Measurements from ENCODE around the gene CLCNKA. TPM values are rescaled to one million over a fixed set of nuclear protein-coding genes. Genes with fewer than 3 reads are reported as not detected.

The CLCNKA gene
- polyA plus RNA-seq, 6 donors from 2014 or later: not detected

DNA sequence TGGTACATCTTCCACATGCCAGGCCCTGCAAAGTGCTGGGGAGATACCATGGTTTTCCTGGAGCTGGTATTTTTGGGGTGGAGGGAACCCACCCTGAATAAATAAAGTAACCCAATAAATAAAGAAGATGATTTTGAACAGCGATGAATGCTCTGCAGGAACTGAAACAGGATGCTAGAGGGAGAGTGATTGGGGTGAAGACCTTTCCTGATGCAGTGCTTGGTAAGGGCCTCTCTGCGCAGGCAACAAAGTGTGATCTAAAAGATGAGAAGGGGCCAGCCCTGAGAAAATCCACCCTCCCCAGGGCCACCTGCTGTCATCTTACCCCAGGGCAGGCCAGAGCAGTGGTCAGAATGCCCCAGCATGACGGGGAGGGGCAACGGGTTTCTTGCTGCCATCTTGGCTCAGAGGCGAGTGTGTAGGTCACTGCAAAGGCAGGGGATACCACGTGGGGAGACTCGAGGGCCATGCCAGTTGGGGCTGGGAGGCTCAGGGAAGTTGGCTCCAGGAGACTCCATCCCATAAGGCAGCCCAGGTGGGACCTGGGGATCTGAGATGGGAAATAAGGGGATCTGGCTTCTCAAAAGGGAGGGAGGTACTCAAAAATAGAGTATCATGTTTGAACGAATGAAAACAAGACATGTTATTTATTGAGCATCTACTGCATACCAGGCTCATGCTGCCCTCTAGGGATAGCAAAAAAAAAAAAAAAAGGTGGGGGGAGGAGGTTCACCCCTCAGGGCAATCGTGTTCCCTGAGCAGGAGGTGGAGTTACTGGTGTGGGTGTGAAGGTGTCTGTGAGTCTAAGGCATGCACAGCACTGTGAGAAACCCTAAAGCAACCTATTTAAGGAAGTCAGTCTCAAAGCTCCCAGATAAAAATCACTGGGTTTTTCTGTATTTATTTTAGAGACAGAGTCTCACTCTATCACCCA, 15.0 kb upstream of the CLCNKA start:
- H3K27ac Mint-ChIP-seq: peak overlapping the region in 3 of 6 donors; percentile 1 to 23 (median 21)
- no peaks in the 10 kb centered on the region for H3K9me3 Mint-ChIP-seq
- H3K27me3 Mint-ChIP-seq: peaks cover 0 to 6% (median 3%) of the 10 kb centered on the region in 3 donors
- DNase-seq (no peak), ATAC-seq (ENCODE audit: low read depth in 2 of 2) (peak; percentile 35 to 51)
- peaks cover 18 to 28% (median 26%) of the 10 kb centered on the region in 3 donors for H3K4me1 Mint-ChIP-seq
- peak overlapping the region in 5 of 8 donors; percentile 3 to 56 (median 11) for H3K4me3 Mint-ChIP-seq
- no peaks in the 10 kb centered on the region for H3K36me3 Mint-ChIP-seq

GRCh38 chr1:16007671-16008341, 14.0 kb upstream of the CLCNKA start:
- Mint-ChIP-seq H3K36me3 (no peaks in the 10 kb centered on the region), H3K27ac (peak overlapping the region in 1 of 6 donors; percentile 79), H3K4me3 (peak overlapping the region in 1 of 8 donors; percentile 3), H3K4me1 (peaks cover 18 to 36% (median 32%) of the 10 kb centered on the region in 3 donors), H3K9me3 (no peaks in the 10 kb centered on the region), H3K27me3 (peaks cover 0 to 6% (median 3%) of the 10 kb centered on the region in 3 donors)
- DNase-seq: no peak
- ATAC-seq (ENCODE audit: low read depth in 2 of 2): no peak

GRCh38 chr1:16009030-16009460, 12.8 kb upstream of the CLCNKA start:
- Mint-ChIP-seq H3K4me3 (peak overlapping the region in 2 of 8 donors; percentile 15 to 49), H3K27ac (peak overlapping the region in 1 of 6 donors; percentile 76), H3K9me3 (no peaks in the 10 kb centered on the region), H3K36me3 (no peaks in the 10 kb centered on the region), H3K27me3 (peaks cover 0 to 6% (median 3%) of the 10 kb centered on the region in 3 donors), H3K4me1 (peaks cover 22 to 41% (median 41%) of the 10 kb centered on the region in 3 donors)
- peak; percentile 63 for DNase-seq
- ATAC-seq (ENCODE audit: low read depth in 2 of 2): peak; percentile 31 to 52

- Mint-ChIP-seq H3K9me3 (no peaks in the 10 kb centered on the region), H3K27me3 (peaks cover 0 to 6% (median 3%) of the 10 kb centered on the region in 3 donors), H3K36me3 (no peaks in the 10 kb centered on the region), H3K27ac (peak overlapping the region in 1 of 6 donors; percentile 76), H3K4me3 (no peak overlapping the region), H3K4me1 (peaks cover 28 to 45% (median 45%) of the 10 kb centered on the region in 3 donors)
- DNase-seq (no peak), ATAC-seq (ENCODE audit: low read depth in 2 of 2) (no peak)
Measured at GRCh38 chr1:16009678-16010077, 12.2 kb upstream of the CLCNKA start.

- Mint-ChIP-seq H3K4me3 (no peak overlapping the region), H3K36me3 (no peaks in the 10 kb centered on the region)
Measured at GRCh38 chr1:16010837-16011236, 11.0 kb upstream of the CLCNKA start.

GRCh38 chr1:16011936-16012589, 9.8 kb upstream of the CLCNKA start:
- Mint-ChIP-seq H3K4me1 (peaks cover 11 to 33% (median 28%) of the 10 kb centered on the region in 3 donors), H3K36me3 (no peaks in the 10 kb centered on the region), H3K27me3 (peaks cover 0 to 16% (median 0%) of the 10 kb centered on the region in 3 donors), H3K9me3 (no peaks in the 10 kb centered on the region), H3K4me3 (peak overlapping the region in 7 of 8 donors; percentile 15 to 80 (median 54)), H3K27ac (no peak overlapping the region)
- no peak for DNase-seq
- no peak for ATAC-seq (ENCODE audit: low read depth in 2 of 2)

More at GRCh38 chr1:16010837-16011236, 11.0 kb upstream of the CLCNKA start:
- ATAC-seq (ENCODE audit: low read depth in 2 of 2) (no peak), DNase-seq (no peak)
- no peaks in the 10 kb centered on the region for H3K9me3 Mint-ChIP-seq
- H3K4me1 Mint-ChIP-seq: peaks cover 23 to 45% (median 41%) of the 10 kb centered on the region in 3 donors
- peaks cover 0 to 15% (median 3%) of the 10 kb centered on the region in 3 donors for H3K27me3 Mint-ChIP-seq
- H3K27ac Mint-ChIP-seq: no peak overlapping the region

- H3K4me1 Mint-ChIP-seq: peaks cover 11 to 32% (median 26%) of the 10 kb centered on the region in 3 donors
- H3K27me3 Mint-ChIP-seq: peaks cover 0 to 16% (median 0%) of the 10 kb centered on the region in 3 donors
- H3K9me3 Mint-ChIP-seq: no peaks in the 10 kb centered on the region
- DNase-seq (no peak), ATAC-seq (ENCODE audit: low read depth in 2 of 2) (peak in 1 of 2 donors; percentile 32)
- peak overlapping the region; percentile 15 to 80 (median 50) for H3K4me3 Mint-ChIP-seq
- H3K27ac Mint-ChIP-seq: no peak overlapping the region
- H3K36me3 Mint-ChIP-seq: no peaks in the 10 kb centered on the region
Measured at GRCh38 chr1:16012590-16013219, 9.1 kb upstream of the CLCNKA start.

DNA sequence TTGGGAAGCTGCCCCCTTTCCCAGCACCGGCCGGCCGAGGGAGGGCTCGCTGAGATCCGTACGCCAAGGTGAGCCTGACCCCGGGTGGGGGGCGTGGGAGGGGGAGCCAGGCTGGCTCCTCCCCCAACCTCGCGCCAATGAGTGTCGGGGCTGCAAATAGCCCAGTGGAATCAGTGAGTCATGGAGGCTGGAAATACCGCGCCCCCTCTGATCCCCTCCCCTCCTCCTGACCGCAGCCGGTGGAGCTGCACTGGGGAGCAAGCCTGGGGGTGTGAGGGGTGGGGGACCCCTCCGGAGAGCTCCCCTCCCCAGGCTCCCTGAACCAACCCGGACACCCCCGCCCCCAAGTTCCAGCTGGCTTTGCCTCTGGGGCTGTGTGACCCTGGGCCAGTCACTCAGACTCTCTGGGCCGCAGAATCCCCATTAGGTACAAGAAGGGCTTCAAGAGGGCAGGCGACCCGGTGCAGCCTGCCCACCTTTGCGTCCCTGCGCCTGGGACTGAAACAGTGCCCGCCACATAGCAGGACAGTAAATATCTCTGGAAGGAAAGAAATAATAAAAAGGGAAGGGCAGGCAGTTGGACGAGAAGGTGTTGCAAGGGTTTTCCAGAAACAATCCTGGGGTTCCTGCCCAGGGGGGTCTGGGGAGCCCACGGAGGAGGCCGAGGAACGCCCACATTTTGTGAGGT, 8.5 kb upstream of the CLCNKA start:
- Mint-ChIP-seq H3K4me3 (peak overlapping the region; percentile 36 to 68 (median 56)), H3K27ac (no peak overlapping the region), H3K27me3 (peaks cover 0 to 16% (median 0%) of the 10 kb centered on the region in 3 donors), H3K4me1 (peaks cover 11 to 32% (median 26%) of the 10 kb centered on the region in 3 donors), H3K36me3 (no peaks in the 10 kb centered on the region), H3K9me3 (no peaks in the 10 kb centered on the region)
- ATAC-seq (ENCODE audit: low read depth in 2 of 2): peak; percentile 24 to 29
- DNase-seq: no peak

DNA sequence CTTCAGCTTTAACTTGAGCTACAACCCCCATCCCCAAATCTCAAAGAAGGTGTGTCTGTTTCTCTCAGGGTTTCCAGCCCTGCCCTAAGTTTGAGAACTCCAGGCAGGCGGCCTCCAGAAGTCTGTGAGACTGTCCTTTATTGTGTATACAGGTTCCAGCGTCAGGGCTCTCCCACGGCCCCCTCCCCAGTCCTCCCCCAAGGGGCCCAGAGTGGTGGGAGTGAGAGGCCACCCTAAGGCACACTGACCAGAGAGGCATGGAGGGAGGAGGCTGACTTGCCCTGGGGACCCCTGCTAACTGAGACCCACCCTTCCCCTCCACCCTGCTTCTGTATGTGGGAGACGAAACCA, 8.0 kb upstream of the CLCNKA start:
- Mint-ChIP-seq H3K4me1 (peaks cover 11 to 32% (median 26%) of the 10 kb centered on the region in 3 donors), H3K9me3 (no peaks in the 10 kb centered on the region), H3K27me3 (peaks cover 0 to 16% (median 0%) of the 10 kb centered on the region in 3 donors), H3K36me3 (no peaks in the 10 kb centered on the region), H3K27ac (peak overlapping the region in 3 of 6 donors; percentile 47 to 64 (median 63)), H3K4me3 (peak overlapping the region in 6 of 8 donors; percentile 36 to 68 (median 60))
- ATAC-seq (ENCODE audit: low read depth in 2 of 2) (no peak), DNase-seq (no peak)

DNA sequence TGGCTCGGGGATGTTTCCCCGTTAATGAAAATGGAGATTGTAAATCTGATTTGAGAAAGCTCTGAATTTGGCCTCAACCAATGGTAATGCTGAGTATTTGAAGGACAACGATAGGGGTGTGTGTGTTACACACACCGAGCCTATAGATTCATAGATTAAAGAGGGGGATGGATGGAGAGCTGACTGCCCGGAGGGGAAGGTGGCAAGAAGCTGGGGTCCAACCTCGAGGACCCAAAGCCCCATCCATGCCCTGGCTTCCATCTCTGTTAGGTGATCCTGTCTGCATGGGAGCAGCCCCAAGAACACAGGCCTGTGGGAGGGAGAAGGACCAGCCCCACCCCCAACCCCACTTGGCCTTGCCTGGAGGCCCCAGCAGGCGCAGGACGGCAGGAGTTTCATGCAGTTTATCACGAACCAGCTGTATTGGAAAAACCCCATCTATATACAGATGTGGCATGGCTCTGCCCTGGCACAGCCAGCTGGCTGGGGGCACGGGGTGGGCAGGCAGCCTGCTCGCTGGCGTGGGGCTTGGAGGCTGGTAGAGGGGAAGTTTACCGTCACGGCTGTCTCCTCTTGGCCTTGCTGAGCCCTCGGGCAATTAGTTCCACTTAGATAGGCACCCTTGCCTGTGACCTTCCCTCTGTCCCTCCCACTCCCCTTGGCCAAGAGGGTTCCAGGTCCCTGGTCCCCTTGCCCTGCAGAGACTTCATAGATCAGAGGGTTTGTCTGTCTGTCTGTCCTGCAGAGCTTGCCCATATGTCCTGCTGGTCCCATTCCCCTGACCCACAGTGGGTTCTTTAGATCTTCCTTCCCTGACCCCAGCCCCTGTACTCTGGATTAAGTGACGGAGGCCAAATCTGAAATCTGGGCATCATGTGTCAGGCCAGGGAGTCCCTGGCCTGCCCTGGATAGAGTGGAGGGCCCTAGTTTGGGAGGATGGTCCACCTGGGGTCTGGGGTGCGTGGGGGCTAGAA, 7.0 kb upstream of the CLCNKA start:
- DNase-seq (no peak), ATAC-seq (ENCODE audit: low read depth in 2 of 2) (peak; percentile 87 to 90)
- no peaks in the 10 kb centered on the region for H3K9me3 Mint-ChIP-seq
- H3K36me3 Mint-ChIP-seq: no peaks in the 10 kb centered on the region
- peaks cover 0 to 11% (median 0%) of the 10 kb centered on the region in 3 donors for H3K27me3 Mint-ChIP-seq
- peak overlapping the region in 3 of 6 donors; percentile 63 to 66 (median 64) for H3K27ac Mint-ChIP-seq
- peaks cover 11 to 32% (median 26%) of the 10 kb centered on the region in 3 donors for H3K4me1 Mint-ChIP-seq
- peak overlapping the region in 6 of 8 donors; percentile 29 to 77 (median 55) for H3K4me3 Mint-ChIP-seq

GRCh38 chr1:16015491-16015890, 6.3 kb upstream of the CLCNKA start:
- no peaks in the 10 kb centered on the region for H3K36me3 Mint-ChIP-seq
- H3K27ac Mint-ChIP-seq: peak overlapping the region in 3 of 6 donors; percentile 56 to 66 (median 63)
- H3K9me3 Mint-ChIP-seq: no peaks in the 10 kb centered on the region
- peaks cover 11 to 32% (median 26%) of the 10 kb centered on the region in 3 donors for H3K4me1 Mint-ChIP-seq
- no peak for DNase-seq
- ATAC-seq (ENCODE audit: low read depth in 2 of 2): no peak
- peaks cover 0 to 10% (median 0%) of the 10 kb centered on the region in 3 donors for H3K27me3 Mint-ChIP-seq
- H3K4me3 Mint-ChIP-seq: no peak overlapping the region

Measured in naive B cell (primary cell).